NCI-H446 (cell line): Measurements from ENCODE around the gene RHOB.
"Not testable (repeated sequence)": the region's sequence is repeated elsewhere in the genome, so short reads cannot be mapped to it uniquely, and the experiment has no call there.

Experiments
- DNase-seq, 2 experiments: peaks; one replicate each; lab custom pipeline; 2025; lab: John Stamatoyannopoulos, UW

The RHOB gene

GRCh38 chr2:20422402-20423271 is 24.2 kb upstream of the RHOB start:
- DNase-seq: peak; percentile 50 to 64

GRCh38 chr2:20423359-20423758 is 23.5 kb upstream of the RHOB start:
- no peak for DNase-seq

GRCh38 chr2:20423847-20424246 is 23.0 kb upstream of the RHOB start:
- no peak for DNase-seq

GRCh38 chr2:20424300-20425290 is 22.3 kb upstream of the RHOB start:
- no peak for DNase-seq

- no peak for DNase-seq
Measured at GRCh38 chr2:20425371-20425881, 21.4 kb upstream of the RHOB start.

- no peak for DNase-seq
Measured at GRCh38 chr2:20425884-20426283, 21.0 kb upstream of the RHOB start.

- no peak for DNase-seq
Measured at GRCh38 chr2:20427931-20428526, 18.8 kb upstream of the RHOB start.

GRCh38 chr2:20428717-20429490 is 18.0 kb upstream of the RHOB start:
- no peak for DNase-seq

- no peak for DNase-seq
Measured at GRCh38 chr2:20429528-20429927, 17.3 kb upstream of the RHOB start.

- no peak for DNase-seq
Measured at GRCh38 chr2:20430035-20430434, 16.8 kb upstream of the RHOB start.

GRCh38 chr2:20430461-20431300 is 16.2 kb upstream of the RHOB start:
- no peak for DNase-seq

GRCh38 chr2:20431301-20431698 is 15.6 kb upstream of the RHOB start:
- DNase-seq: no peak

- no peak for DNase-seq
Measured at GRCh38 chr2:20431772-20432171, 15.1 kb upstream of the RHOB start.

- DNase-seq: no peak
Measured at GRCh38 chr2:20432714-20433113, 14.2 kb upstream of the RHOB start.

GRCh38 chr2:20433249-20433648 is 13.6 kb upstream of the RHOB start:
- DNase-seq: no peak

GRCh38 chr2:20433946-20434553 is 12.8 kb upstream of the RHOB start:
- no peak for DNase-seq

- no peak for DNase-seq
Measured at GRCh38 chr2:20434588-20435294, 12.1 kb upstream of the RHOB start.

- DNase-seq: not testable (repeated sequence)
Measured at GRCh38 chr2:20435456-20435855, 11.4 kb upstream of the RHOB start.

- DNase-seq: no peak
Measured at GRCh38 chr2:20436716-20437470, 10.0 kb upstream of the RHOB start.
